ENCODE measurements around the gene PROKR1.

Gene PROKR1

GRCh38 chr2:68693951-68694350 is 50.6 kb downstream of the PROKR1 start:
- Histone ChIP-seq H3K27me3 (replicated peaks) (no peaks in the 10 kb centered on the region), H3K27ac (no peak overlapping the region), H3K36me3 (replicated peaks) (no peaks in the 10 kb centered on the region), H3K4me3 (ENCODE audit: low read depth, low read length) (no peak overlapping the region)
- TF ChIP-seq, protein P1, sequence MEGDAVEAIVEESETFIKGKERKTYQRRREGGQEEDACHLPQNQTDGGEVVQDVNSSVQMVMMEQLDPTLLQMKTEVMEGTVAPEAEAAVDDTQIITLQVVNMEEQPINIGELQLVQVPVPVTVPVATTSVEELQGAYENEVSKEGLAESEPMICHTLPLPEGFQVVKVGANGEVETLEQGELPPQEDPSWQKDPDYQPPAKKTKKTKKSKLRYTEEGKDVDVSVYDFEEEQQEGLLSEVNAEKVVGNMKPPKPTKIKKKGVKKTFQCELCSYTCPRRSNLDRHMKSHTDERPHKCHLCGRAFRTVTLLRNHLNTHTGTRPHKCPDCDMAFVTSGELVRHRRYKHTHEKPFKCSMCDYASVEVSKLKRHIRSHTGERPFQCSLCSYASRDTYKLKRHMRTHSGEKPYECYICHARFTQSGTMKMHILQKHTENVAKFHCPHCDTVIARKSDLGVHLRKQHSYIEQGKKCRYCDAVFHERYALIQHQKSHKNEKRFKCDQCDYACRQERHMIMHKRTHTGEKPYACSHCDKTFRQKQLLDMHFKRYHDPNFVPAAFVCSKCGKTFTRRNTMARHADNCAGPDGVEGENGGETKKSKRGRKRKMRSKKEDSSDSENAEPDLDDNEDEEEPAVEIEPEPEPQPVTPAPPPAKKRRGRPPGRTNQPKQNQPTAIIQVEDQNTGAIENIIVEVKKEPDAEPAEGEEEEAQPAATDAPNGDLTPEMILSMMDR (IDR thresholded peaks at IDR 0.05; ENCODE audit: low read depth, low read length, missing control alignments): no peak
- DNase-seq: no peak
- in situ Hi-C loops (cut with HindIII; ENCODE audit: low pct_ligation_motif_present, low sequenced_read_pairs): no loop called here

- no peaks in the 10 kb centered on the region for H3K27me3 ChIP-seq (replicated peaks)
- no peak overlapping the region for H3K27ac ChIP-seq
- no peak overlapping the region for H3K4me3 ChIP-seq (ENCODE audit: low read depth, low read length)
- H3K36me3 ChIP-seq (replicated peaks): no peaks in the 10 kb centered on the region
- DNase-seq: no peak
- TF ChIP-seq, protein P1 (IDR thresholded peaks at IDR 0.05; ENCODE audit: low read depth, low read length, missing control alignments): no peak
- in situ Hi-C loops (cut with HindIII; ENCODE audit: low pct_ligation_motif_present, low sequenced_read_pairs): no loop called here
Observed at GRCh38 chr2:68695971-68696370, 52.6 kb downstream of the PROKR1 start.

DNA sequence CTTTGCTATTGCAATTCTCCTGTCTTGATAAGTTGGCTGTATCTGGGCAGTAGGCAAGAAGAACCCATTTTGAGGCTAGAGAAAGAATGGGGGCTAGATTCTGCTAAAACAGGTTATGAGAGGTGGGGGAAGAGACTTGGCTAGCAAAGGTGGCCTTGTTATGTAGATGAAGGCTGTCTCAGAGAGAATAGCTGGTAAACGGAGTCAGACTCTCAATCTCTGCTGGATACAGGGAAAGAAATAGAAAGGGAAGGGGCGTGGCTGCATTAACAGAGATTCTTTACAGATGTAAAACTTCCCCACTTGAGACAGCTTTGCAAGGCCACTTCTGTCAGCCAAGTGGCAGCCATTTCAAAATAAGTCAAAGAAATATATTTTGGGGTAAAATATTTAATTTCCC is 53.2 kb downstream of the PROKR1 start:
- in situ Hi-C loops (cut with HindIII; ENCODE audit: low pct_ligation_motif_present, low sequenced_read_pairs): no loop called here
- H3K4me3 ChIP-seq (ENCODE audit: low read depth, low read length): no peak overlapping the region
- no peak for DNase-seq

GRCh38 chr2:68698567-68699377 is 55.4 kb downstream of the PROKR1 start:
- Histone ChIP-seq H3K36me3 (replicated peaks) (no peaks in the 10 kb centered on the region), H3K27me3 (replicated peaks) (no peaks in the 10 kb centered on the region), H3K27ac (no peak overlapping the region), H3K4me3 (ENCODE audit: low read depth, low read length) (no peak overlapping the region)
- in situ Hi-C loops (cut with HindIII; ENCODE audit: low pct_ligation_motif_present, low sequenced_read_pairs): no loop called here
- DNase-seq: no peak
- TF ChIP-seq, protein P1 (IDR thresholded peaks at IDR 0.05; ENCODE audit: low read depth, low read length, missing control alignments): no peak

More for the DNA sequence above, 53.2 kb downstream of the PROKR1 start:
- Histone ChIP-seq H3K36me3 (replicated peaks) (no peaks in the 10 kb centered on the region), H3K27me3 (replicated peaks) (no peaks in the 10 kb centered on the region), H3K27ac (no peak overlapping the region)
- TF ChIP-seq, protein P1 (IDR thresholded peaks at IDR 0.05; ENCODE audit: low read depth, low read length, missing control alignments): no peak

GRCh38 chr2:68700560-68700959 is 57.2 kb downstream of the PROKR1 start:
- Histone ChIP-seq H3K27me3 (replicated peaks) (peaks cover 5% of the 10 kb centered on the region), H3K27ac (no peak overlapping the region), H3K4me3 (ENCODE audit: low read depth, low read length) (no peak overlapping the region), H3K36me3 (replicated peaks) (no peaks in the 10 kb centered on the region)
- no peak for DNase-seq
- in situ Hi-C loops (cut with HindIII; ENCODE audit: low pct_ligation_motif_present, low sequenced_read_pairs): no loop called here
- TF ChIP-seq, protein P1 (IDR thresholded peaks at IDR 0.05; ENCODE audit: low read depth, low read length, missing control alignments): no peak

GRCh38 chr2:68706637-68707036 is 63.3 kb downstream of the PROKR1 start:
- TF ChIP-seq, protein P1 (IDR thresholded peaks at IDR 0.05; ENCODE audit: low read depth, low read length, missing control alignments): no peak
- in situ Hi-C loops (cut with HindIII; ENCODE audit: low pct_ligation_motif_present, low sequenced_read_pairs): no loop called here

More at GRCh38 chr2:68706637-68707036, 63.3 kb downstream of the PROKR1 start:
- no peak for DNase-seq
- Histone ChIP-seq H3K36me3 (replicated peaks) (no peaks in the 10 kb centered on the region), H3K27me3 (replicated peaks) (peaks cover 5% of the 10 kb centered on the region), H3K27ac (no peak overlapping the region), H3K4me3 (ENCODE audit: low read depth, low read length) (no peak overlapping the region)
